BJ (cell line): ENCODE measurements around the gene REEP6. TPM values are rescaled to one million over a fixed set of nuclear protein-coding genes. Genes with fewer than 3 reads are reported as not detected.

Source experiments
- CTCF ChIA-PET: fragments of 350-600 bp; formaldehyde crosslinking; extraction: SDS; loops from one replicate; lab custom pipeline; 2021; ENCODE audit warnings: antibody characterized with exemption, inconsistent platforms; lab: Yijun Ruan, JAX
- POLR2A ChIA-PET: fragments of 300-600 bp; sonication (Branson Sonifier 250); formaldehyde crosslinking; extraction: SDS; loops from one replicate; lab custom pipeline; 2021; ENCODE audit warnings: antibody characterized with exemption; lab: Charles Lee
- DNase-seq: peaks from one replicate; pipeline ENCODE4 v3.0.0-alpha.2; 2011; ENCODE audit warnings: low read depth
- H3K27me3 ChIP-seq: 2 replicates; pipeline ENCODE4 v1.6.0; 2011; ENCODE audit warnings: low read length; ENCODE audit not compliant: control insufficient read depth, insufficient read depth
- H3K36me3 ChIP-seq: 2 replicates; pipeline ENCODE4 v1.5.1; 2011; ENCODE audit warnings: low read length; ENCODE audit not compliant: control insufficient read depth, insufficient read depth
- H3K4me3 ChIP-seq: 2 replicates; pipeline ENCODE4 v1.5.1; 2011; ENCODE audit warnings: low read depth, mild to moderate bottlenecking, control low read depth, low read length
- CTCF ChIP-seq: IDR thresholded peaks from 2 replicates; pipeline ENCODE4 v1.5.1; 2011; ENCODE audit warnings: low read depth, mild to moderate bottlenecking, control low read depth, inconsistent platforms, low read length, moderate library complexity; ENCODE audit not compliant: insufficient read depth
- polyA plus RNA-seq: library from polyadenylated mRNA; depleted of rRNA; stranded (reverse); fragments of >200 nt; gene quantifications from 2 replicates; pipeline ENCODE4 v1.2.3, GENCODE V29; 2011

REEP6 gene
- polyA plus RNA-seq, 1 experiment, result 3.1 TPM

GRCh38 chr19:1481893-1482360, 9.1 kb upstream of the REEP6 start:
- POLR2A ChIA-PET, result no interaction called here
- TF ChIP-seq CTCF, result no peak
- DNase-seq, result no peak
- H3K27me3 ChIP-seq, result no peaks in the 10 kb centered on the region
- no peak overlapping the region for H3K4me3 ChIP-seq
- 0 out of 2 replicates have a peak, but pooled peaks cover 1% of the 10 kb centered on the region for H3K36me3 ChIP-seq
- CTCF ChIA-PET, result interaction anchor here (1.4 kb wide), 1 partner anchor 36 kb away, joined by 6 read pairs; no protein-coding TSS in a partner anchor

DNA sequence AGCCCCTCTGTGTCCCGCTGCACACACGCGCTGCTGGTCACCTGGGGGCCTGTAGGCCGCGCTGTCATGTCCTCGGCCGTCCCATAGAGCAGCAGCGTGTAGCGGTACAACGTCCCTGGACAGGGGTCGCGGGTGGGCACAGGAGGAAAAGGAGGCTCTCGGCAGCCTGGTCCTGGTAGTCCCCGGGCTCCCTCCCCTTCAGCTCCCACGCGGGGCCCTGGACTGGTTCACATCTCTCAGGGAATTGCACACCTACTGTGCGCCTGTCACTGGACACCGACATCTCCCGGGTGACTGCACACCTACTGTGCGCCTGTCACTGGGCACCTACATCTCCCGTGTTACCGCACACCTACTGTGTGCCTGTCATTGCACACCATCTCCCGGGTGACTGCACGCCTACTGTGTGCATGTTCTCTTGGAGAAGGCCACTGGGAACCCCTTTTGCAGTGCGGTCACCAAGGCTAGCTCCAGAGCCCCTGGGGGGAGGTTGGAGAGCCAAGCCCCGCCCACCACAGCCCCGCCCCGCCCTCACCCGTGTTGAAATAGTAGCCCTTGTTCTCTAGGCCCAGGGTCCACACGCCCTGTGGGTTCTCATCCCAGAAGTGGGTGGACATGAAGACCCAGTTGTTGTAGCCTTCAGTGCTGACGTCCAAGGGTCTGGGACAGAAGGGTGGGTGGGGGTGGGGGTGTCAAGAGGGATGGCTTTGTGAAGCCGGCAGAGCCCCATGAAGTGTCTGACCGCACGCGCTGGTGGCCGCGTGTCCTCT, 8.4 kb upstream of the REEP6 start:
- ChIA-PET CTCF (interaction anchor here (1.4 kb wide), 1 partner anchor 37 kb away, joined by 6 read pairs; no protein-coding TSS in a partner anchor), POLR2A (no interaction called here)
- H3K27me3 ChIP-seq, result no peaks in the 10 kb centered on the region
- TF ChIP-seq CTCF, result no peak
- no peaks in the 10 kb centered on the region for H3K36me3 ChIP-seq
- H3K4me3 ChIP-seq, result no peak overlapping the region
- DNase-seq, result no peak

DNA sequence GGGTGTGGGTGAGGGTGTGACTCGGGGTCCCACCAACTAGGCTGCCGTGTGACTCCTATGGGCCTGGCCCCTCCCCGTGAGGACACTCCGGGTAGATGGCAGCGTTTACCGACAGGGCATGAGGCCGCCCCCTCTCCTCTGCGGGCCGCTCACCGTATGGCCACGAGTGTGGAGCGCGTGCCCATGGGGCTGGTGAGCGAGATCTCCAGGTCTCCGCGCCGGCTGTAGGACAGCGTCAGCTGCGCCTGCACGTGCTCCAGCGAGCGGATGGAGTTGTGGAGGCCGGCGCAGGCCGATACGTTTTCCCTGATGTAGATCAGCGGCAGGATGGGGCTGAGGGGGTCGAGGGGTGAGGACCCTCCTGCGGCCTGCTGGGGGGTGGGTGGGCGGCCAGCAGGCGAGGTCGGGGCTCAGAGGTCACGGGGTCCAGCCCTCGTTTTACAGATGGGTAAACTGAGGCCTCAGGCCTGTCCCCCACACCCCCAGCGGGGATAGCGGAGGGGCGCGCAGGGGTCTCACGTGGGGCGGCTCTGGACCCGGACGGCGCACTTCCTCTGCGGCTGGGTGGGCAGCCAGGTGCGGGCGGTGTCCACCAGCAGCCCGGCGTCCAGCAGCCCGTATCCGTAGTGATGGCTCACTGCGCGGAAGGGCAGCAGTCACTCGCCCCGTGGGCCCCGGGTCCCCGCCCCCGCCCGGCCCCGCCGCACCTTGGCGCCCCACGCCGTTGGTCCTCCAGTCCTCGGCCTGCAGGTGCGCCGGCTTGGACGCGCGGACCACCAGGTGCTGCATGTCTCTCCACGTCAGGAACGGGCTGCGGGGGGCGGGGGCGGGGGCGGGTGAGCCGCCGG, 7.6 kb upstream of the REEP6 start:
- POLR2A ChIA-PET, result no interaction called here
- no peak for DNase-seq
- Histone ChIP-seq H3K27me3 (no peaks in the 10 kb centered on the region), H3K36me3 (no peaks in the 10 kb centered on the region), H3K4me3 (no peak overlapping the region)
- CTCF ChIA-PET, result no interaction called here
- TF ChIP-seq CTCF, result no peak

GRCh38 chr19:1483979-1484428, 7.0 kb upstream of the REEP6 start:
- ChIA-PET POLR2A (no interaction called here), CTCF (no interaction called here)
- Histone ChIP-seq H3K4me3 (no peak overlapping the region), H3K36me3 (no peaks in the 10 kb centered on the region), H3K27me3 (no peaks in the 10 kb centered on the region)
- TF ChIP-seq CTCF, result no peak
- no peak for DNase-seq
